Putamen (tissue), 1 donor: Measurements from ENCODE around the gene SSTR1.
"Not testable (repeated sequence)": the region's sequence is repeated elsewhere in the genome, so short reads cannot be mapped to it uniquely, and the experiment has no call there.

Experiments used
- DNase-seq: peaks from one replicate; pipeline ENCODE4 v3.0.0-alpha.2; 2016; ENCODE audit warnings: low spot score

The SSTR1 gene, protein sequence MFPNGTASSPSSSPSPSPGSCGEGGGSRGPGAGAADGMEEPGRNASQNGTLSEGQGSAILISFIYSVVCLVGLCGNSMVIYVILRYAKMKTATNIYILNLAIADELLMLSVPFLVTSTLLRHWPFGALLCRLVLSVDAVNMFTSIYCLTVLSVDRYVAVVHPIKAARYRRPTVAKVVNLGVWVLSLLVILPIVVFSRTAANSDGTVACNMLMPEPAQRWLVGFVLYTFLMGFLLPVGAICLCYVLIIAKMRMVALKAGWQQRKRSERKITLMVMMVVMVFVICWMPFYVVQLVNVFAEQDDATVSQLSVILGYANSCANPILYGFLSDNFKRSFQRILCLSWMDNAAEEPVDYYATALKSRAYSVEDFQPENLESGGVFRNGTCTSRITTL

DNA sequence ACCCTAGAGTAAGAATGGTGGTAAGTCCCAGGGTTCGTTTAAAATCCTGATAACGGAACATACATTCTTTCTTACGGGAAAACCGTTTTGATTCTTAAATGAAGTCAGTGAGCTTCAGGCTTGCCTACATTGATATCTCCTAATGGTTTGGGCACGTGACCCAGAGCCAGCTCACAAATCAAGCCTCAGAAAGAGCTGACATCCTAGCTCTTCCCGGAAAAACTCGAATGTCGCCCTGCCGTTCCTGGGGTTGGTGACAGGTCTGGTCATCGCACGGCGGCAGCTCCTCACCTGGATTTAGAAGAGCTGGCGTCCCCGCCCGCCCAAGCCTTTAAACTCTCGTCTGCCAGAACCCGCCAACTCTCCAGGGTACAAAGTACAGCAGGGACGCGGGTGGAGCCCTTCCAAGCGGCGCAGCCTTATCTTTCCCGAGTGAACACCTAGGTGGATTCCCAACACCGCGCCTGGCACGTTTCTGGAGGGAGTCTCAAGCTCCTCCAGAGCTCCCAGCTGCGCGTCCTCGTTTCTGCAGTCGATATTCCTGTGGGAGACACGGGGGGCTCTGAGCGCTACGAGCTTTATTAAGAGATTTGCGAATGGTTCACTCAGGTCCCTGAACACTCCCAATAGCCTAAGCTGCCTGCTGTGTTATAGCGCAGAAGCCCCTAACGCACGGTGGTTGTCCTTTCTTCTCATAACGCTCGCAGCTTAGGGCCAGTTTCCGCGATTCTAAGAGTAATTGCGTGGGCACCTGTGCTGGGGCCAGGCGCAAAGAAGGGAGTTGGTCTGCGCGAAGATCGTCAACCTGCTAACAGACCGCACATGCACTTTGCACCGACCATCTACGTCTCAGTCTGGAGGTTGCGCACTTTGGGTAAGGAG, at the start of gene SSTR1:
Gene SSTR1 (plus strand): TSS at position 169 of the 882 bp plus-strand sequence. CDS start 1,486 bp downstream, outside the sequence.
- DNase-seq, result no peak

DNA sequence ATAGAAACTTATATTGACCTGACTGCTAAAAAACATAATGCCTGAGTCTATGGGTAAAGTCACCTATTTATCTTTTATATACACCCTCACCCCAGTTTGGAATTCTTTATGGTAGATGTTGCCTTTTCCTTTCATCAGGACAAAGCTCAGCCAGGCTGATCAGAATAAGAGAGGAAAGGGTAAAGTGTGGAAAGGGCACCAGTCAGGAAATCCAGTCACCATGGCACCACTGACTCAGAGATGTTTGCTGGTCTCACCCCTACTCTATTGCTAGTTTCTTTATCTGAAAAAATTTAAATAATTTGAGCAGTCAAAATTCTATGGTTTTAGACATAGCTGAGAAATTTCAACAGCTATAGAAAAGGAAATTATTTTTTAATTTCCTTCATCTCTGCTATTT, 49.2 kb upstream of the SSTR1 start:
- DNase-seq, result no peak

DNA sequence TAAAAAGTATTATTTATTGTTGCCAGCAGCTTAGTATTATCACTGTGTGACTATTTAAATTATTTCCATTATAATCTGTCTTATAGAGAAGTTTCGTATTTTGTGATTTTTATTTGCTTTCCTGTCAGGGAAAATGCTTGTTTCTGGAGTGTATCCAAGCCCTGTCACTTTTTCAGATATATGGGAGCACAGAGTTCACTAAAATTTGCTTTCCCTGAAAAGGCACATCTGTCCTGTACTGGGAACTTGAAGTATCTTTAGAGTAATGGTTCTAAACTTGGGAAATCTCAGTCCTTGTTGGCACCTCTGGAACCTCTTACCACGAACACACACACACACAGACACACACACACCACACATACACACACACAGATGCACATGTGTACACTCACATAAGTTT, 39.3 kb upstream of the SSTR1 start:
- no peak for DNase-seq

DNA sequence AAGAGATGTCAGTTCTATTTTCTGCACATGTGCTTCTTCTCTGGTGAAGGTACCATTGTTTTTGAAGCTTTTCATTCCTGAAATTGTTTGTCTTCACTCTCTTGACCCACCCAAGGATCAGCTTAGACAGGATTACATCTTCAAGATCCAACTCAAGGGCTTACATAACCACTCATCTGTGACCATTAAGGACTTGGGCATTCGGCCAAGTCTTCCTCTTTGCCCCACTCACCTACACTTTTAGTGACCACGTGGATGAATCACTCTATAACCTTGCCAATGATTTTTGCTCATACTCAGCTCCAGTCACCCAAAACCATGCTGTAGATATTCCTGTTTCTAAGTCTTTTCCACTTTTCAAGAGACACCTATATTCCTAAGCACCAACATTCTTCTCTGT, 36.5 kb upstream of the SSTR1 start:
- DNase-seq, result no peak

DNA sequence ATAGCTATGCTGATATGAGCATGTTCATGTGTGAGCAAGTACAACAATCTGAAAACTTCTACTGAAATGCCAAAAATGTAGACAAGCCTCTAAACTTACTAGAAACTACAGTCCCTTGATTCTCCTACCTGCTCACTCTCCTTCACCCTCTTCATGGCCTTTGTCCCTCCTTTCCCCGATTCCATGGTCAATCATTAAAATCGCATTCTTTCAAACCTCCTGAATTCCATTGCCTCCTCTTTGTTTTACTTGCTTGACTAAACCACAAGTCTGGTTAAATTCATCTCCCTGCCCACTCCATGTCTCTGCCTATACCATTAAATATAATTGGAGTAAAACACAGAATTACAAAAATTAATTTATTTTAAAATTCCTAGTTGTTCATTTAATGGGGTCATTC, 33.0 kb upstream of the SSTR1 start:
- DNase-seq, result no peak

DNA sequence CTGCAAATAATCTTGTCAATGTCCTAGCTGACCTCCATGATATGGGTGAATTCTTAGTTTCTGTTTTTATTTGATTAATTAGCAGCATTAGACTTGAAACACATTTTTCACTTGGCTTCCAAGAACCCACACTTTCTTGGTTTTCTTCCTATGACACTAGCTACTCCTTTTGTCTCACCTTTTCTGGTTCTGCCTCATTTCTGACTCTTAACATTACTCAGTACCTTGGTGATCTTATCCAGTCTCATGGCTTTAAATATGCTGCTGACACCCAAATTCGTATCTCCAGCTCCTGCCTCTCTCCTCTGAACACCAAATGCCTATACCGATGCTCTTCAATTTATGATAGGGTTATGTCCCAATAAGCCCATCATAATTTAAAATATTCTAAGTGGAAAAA, 32.0 kb upstream of the SSTR1 start:
- no peak for DNase-seq

DNA sequence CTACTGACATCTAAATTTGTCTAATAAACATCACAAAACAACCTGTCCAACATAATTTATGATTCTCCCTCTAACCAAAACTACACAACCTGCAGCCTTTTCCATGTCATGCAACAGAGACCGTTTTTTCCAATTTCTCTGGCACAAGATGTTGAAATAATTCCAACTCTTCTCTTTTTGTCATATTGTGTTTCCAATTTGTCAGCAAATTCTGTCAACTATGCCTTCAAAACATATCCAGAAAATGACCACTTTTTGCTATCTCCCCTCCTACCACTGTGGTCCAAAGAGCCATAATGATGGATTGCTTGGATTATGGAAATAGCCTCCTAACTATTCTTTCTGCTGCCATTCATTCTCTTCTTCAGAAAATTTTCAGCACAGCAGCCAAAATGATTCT, 31.3 kb upstream of the SSTR1 start:
- no peak for DNase-seq

DNA sequence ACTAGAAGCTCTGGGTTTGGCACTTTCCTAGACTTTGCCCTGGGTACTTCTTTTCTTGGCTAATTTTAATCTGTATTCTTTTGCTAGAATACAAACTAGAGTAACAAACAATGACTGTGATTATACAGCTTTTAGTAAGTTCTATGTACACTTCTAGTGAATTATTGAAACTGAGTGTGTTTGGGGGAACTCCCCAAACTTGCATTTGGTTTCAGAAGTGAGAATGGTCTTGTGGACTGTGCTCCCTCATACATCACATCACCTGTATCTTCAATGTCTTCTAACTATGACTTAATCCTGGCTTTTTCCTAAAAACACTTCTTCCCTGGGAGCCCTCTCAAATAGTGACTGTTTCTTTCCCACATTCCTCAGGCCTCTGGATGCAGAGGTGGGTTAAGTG, 23.6 kb upstream of the SSTR1 start:
- DNase-seq, result no peak

DNA sequence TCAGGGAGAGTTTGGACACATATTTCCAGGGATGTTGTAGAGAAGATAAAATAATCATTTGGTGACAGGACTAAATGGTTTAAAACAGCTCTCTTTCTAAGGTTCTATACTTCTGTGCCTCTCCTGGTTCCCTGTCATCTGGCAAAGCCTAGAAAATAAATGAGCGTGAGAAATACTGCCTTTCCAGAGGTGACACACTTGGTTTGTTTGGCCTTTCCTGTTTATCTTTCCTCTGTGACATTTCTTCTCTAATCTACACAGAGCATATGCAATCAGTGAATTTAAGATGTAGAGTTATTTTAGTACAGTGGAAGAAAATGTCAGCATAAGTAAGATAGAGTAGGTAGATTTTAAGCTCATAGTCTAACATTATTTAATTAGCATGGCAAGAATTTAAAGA, 22.0 kb upstream of the SSTR1 start:
- no peak for DNase-seq

DNA sequence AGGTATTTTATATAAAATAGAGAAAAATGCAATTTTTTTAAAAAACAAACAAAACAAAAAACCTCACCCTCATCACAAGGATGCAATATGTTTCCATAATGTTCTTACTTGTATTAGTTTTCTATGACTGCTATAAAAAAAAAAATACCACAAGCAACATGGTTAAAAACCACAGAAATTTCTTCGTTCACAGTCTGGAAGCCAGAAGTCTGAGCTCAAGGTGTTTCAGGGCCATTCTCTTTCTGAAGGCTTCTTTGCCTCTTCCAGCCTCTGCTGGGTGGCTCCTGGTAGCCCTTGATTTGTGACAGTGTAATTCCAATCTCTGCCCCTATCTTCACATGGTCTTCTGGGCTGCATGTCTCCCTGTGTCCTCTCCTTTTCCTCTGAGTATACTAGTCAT, 21.5 kb upstream of the SSTR1 start:
- DNase-seq, result no peak

DNA sequence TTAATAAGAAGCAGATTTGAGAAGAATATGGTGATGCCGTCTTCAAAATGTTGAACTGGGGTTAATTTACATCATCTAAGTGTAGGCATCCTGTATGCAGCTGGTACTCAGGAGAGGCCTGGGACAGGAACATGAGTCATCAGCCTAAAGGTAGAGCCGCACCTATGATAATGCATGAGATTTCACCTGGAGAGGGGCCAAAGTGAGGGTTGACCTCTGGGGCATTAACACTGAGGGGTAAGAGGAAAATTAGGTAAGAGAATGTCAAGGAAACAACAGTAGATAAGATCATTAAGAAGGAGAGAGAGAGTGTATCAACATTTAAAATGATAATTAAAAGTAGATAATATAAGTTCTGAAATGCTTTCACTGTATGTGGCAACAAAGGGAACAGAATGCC, 20.2 kb upstream of the SSTR1 start:
- DNase-seq, result no peak

DNA sequence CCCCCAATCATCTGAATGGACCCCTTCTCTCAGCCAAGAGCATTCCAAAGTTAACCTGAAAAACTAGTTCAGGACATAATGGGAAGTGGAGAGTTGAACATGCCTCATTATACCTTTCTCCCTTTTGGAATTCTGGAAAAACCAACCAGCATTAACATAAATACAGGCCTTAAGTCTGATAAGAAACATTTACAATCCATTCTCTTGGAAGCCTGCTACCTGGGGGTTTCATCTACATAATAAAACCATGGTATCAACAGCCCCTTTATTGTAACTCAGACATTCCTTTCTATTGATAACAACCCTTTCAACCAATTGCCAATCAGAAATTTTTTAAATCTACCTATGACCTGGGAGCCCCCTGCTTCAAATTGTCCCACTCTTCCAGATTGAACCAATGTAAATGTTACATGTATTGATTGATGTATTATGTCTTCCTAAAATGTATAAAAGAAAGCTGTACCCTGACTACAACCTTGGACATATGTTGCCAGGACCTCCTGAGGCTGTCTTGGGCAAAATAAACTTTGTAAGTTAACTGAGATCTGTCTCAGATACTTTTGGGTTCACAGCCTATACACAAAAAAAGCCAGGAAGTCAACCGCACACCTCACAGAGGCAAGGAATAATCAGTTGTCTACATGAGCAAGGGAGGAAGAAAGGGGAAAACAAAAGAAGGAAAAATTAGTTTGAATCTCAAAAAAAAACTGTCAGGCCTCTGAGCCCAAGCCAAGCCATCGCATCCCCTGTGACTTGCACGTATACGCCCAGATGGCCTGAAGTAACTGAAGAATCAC, 17.6 kb upstream of the SSTR1 start:
- DNase-seq, result no peak

DNA sequence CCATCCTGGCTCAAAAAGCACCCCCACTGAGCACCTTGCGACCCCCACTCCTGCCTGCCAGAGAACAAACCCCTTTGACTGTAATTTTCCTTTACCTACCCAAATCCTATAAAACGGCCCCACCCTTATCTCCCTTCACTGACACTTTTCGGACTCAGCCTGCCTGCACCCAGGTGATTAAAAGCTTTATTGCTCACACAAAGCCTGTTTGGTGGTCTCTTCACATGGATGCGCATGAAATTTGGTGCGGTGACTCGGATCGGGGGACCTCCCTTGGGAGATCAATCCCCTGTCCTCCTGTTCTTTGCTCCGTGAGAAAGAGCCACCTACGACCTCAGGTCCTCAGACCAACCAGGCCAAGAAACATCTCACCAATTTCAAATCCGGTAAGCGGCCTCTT, 16.9 kb upstream of the SSTR1 start:
- not testable (repeated sequence) for DNase-seq

DNA sequence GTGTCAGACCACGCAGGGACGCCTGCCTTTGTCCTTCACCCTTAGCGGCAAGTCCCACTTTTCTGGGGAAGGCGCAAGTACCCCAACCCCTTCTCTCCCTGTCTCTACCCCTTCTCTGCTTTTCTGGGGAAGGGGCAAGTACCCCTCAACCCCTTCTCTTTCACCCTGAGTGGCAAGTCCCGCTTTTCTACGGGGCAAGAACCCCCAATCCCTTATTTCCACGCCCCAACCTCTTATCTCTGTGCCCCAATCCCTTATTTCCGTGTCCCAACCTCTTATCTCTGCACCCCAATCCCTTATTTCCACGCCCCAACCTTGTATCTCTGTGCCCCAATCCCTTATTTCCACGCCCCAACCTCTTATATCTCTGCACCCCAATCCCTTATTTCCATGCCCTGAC, 16.2 kb upstream of the SSTR1 start:
- not testable (repeated sequence) for DNase-seq

DNA sequence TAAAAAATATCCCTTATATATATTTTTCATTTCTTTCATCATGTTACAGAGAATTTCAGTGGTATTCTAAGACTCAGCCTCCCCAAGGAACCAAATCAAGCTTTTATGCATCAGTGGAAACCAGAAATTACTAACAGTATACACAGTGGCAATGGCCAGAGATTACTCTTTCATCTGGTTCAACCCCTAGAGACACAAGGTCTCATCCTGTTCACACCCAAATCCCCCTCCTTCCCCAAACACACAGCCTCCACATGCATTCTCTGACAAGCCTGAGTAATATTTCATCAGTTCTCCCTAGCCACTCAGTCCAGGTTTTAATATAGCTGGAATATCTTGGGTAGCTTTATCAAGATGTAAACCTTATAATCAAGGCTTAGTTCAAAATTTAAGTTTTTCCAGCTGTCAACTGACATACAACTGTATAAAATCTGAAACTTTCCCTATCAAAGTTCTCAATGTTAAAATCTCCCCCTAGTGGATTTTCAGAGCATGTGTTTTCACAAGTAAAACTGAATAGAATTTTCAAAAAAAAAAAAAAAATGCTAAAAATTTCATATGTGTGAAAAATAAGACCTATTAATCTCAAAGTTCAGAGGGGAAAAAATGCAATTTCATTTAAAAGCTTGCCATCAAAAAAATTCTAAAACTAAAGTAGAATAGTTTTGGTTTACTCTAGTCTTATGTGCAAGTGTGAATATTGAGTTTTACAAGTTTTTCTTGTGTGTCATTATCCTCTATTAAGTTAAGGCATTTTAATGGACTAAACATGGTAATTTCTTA, 10.5 kb upstream of the SSTR1 start:
- DNase-seq, result no peak

DNA sequence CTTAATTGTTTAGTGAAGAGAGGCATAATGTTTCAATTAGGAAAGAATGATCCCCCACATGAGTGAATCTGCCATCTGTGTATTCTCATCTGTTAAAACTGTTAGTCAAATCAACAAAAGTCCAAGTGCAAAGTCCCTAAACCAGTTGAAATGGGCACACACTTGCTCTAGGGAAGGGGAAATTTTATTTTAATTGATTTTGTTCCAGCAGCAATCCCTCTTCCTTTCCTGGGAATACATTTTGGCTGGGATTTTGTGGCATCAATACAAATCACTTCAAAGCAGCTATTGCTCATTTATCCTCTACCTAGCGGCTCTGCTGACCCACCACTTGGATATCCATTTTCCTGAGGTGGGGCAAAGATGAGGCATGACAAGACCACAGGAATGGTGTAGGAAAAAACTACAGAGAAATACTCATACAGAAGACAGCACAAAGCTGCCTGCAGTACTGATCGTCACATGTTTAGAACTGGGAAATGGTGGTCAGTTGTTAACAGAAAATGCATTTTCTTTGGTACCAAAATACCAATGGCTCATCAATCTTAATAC, 9.8 kb upstream of the SSTR1 start:
- DNase-seq, result no peak

DNA sequence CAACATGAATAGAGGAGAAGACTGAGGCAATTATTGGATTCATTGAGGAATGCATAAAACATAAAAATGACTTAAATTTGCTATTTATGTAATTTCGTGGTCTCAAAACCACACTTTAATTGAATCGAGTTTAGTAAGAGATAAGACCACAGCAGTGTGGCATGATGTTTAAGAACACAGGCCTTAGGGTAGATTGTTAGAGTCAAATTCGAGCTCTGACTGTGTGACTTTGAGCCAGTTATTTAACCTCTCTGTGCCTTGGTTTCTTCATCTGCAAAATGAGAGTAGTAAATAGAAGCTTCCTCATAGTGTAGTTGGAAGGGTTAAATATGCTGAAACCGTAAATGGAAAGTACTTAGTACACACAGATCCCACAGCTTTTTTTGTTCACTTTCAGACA, 9.3 kb upstream of the SSTR1 start:
- DNase-seq, result no peak

DNA sequence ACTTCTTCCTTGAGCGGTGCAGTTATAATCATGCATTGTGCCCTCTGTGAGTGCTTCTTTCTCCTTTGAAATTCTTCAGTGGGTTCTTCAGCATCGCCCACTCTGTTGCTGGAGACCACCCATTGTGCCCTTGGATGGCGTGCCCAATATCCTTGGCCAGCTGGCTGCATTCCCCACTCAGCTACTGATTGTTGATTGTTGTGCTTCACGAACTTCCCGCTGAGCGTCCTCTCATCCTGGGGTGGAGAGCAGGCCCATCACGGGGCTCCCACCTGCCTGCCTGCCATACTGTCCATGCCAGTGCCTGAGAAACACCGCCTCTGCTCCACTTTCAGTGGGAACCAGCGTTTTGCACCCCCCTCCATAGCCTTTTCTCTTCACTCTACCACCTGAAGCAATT, 8.6 kb upstream of the SSTR1 start:
- no peak for DNase-seq

DNA sequence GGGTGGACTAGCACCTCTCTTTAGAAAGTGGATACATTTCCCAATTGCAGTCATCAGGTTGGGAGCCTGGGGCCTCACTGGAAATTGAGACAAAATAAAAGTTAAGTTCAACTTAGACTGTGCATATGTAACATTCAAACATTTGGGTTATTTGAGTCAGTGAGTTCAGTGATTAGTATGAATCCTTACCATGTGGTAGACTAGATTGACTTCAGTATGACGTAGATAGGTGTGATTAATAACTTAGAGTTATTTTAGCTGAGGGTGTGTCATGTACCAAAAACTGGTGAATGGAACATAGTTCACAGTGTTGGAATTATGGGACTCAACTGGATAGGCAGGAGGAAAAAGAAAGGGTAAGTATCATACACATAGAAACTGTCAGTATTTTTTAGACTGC, 8.0 kb upstream of the SSTR1 start:
- DNase-seq, result no peak

DNA sequence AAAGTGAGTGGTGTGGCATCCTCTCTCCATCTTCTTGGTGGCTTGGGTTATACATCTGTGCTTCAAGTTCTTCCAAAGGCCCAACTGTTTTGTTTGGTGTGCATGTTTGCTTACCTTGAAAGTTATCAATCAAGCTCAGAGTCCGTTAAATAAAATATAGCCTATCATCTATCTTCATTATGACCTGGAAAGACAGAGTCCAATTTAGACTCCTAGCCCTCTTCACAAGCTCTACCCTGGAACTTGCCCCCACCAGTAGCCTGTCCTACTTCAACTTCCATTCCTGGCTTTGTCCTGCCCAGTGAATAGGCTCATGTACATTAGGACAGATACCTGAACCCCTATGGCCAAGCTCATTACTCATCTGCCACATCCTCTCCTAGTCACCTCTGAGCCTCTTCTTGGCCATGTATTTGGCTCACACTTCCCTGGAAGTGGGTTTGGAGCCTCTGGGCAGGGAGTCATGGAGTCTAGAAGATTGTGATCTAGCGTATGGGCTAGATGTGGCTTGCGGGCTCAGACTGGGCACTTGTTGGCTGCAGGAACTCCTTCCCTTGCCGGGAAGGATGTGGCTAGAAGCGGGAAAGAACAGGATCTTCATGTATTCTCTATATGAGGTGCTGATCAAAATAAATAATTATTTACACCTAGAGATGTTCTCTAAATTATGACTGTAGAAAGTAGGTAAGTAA, 6.4 kb upstream of the SSTR1 start:
- no peak for DNase-seq
